ENCODE results near the gene TBCD.

DNA sequence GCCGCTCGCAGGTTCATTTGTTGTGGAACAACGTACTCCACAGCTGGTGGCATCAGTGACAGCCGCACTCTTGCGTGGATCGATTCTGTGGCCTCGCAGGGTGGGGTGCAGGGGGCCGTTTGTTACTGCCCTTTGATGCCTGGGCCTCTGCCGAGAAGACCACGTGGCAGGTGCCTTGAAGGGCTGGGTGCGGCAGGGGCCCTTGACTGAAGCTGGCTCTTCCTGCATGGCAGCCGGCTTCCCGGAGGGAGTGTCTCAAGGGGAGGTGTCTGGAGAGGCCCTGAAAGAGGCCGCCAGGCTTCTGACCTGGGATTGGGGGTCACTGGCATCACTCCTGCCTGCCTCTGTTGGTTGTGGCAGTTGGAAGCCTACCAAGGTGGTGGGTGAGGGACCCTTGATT, 43.8 kb downstream of the TBCD start:
- TF ChIP-seq EZH2phosphoT487 (IDR thresholded peaks at IDR 0.05; ENCODE audit: insufficient read depth, low read depth) = no peak
- no peak for TF ChIP-seq EZH2 (IDR thresholded peaks at IDR 0.05; ENCODE audit: insufficient read depth, poor library complexity, severe bottlenecking)
